Tibial nerve (tissue), 4 donors: ENCODE results near the gene GPR183. TPM values are rescaled to one million over a fixed set of nuclear protein-coding genes. Genes with fewer than 3 reads are reported as not detected.

Experiments
- DNase-seq, 2 donors: peaks; one replicate each; pipeline ENCODE4 v3.0.0-alpha.2; 2019; ENCODE audit warnings: low spot score in 2 of 2
- H3K27ac ChIP-seq, 4 donors: fragments of 200-600 bp; sonication (generic) in 3 of 4; one replicate each; pipeline ENCODE4 v1.5.1; 2017 to 2019; ENCODE audit warnings: mild to moderate bottlenecking in 1 of 4
- H3K27me3 ChIP-seq, 2 donors: fragments of 200-600 bp; sonication (generic) in 1 of 2; one replicate each; pipeline versions ENCODE4 v1.5.1 to v1.6.0; 2017 to 2019
- H3K36me3 ChIP-seq, 3 donors: fragments of 200-600 bp; sonication (generic); one replicate each; pipeline ENCODE4 v1.5.1; 2018 to 2019
- H3K4me1 ChIP-seq, 4 donors: fragments of 200-600 bp; sonication (generic) in 3 of 4; one replicate each; pipeline ENCODE4 v1.5.1; 2017 to 2019
- H3K4me3 ChIP-seq, 4 donors: fragments of 200-600 bp; sonication (generic) in 3 of 4; one replicate each; pipeline ENCODE4 v1.5.1; 2017 to 2019; ENCODE audit warnings: mild to moderate bottlenecking in 1 of 4, moderate library complexity in 1 of 4
- H3K9me3 ChIP-seq, 4 donors: fragments of 200-600 bp; sonication (generic) in 3 of 4; one replicate each; pipeline ENCODE4 v1.5.1; 2017 to 2019
- CTCF ChIP-seq, 5 experiments: fragments of 200-600 bp in 3 of 5; fragments of 450-650 bp in 2 of 5; sonication (generic) in 3 of 5; IDR thresholded peaks; one replicate each; pipeline ENCODE4 v1.5.1; 2016 to 2019; ENCODE audit warnings: antibody characterized with exemption in 5 of 5, mild to moderate bottlenecking in 3 of 5, moderate library complexity in 2 of 5
- EP300 ChIP-seq, 2 donors: sonication (generic); formaldehyde crosslinking; IDR thresholded peaks; one replicate each; pipeline ENCODE4 v1.6.1; 2017; ENCODE audit warnings: antibody characterized with exemption in 2 of 2, mild to moderate bottlenecking in 1 of 2
- POLR2A ChIP-seq, 2 donors: fragments of 450-650 bp; IDR thresholded peaks; one replicate each; pipeline ENCODE4 v1.6.1; 2017; ENCODE audit warnings: antibody characterized with exemption in 2 of 2, mild to moderate bottlenecking in 2 of 2, moderate library complexity in 2 of 2
- WGBS, 2 donors: methylation state at CpG; one replicate each; pipeline ENCODE4 v1.1.5; 2018; 5-methylcytosine and 5-hydroxymethylcytosine counted together
- total RNA-seq, 4 donors: library from RNA; depleted of rRNA; stranded (reverse); fragments of >200 nt; gene quantifications; one replicate each; pipeline ENCODE4 v1.1.0, GENCODE V29; 2016

Gene GPR183
- total RNA-seq, 4 donors from 2014 or later: 6.3 to 20.4 (median 13.1) TPM

- Histone ChIP-seq H3K27ac (no peak overlapping the region), H3K4me3 (no peak overlapping the region), H3K36me3 (peaks cover 0 to 91% (median 0%) of the 10 kb centered on the region in 3 donors), H3K4me1 (no peaks in the 10 kb centered on the region), H3K9me3 (no peaks in the 10 kb centered on the region), H3K27me3 (no peaks in the 10 kb centered on the region)
- DNase-seq: no peak
- TF ChIP-seq EP300 (IDR thresholded peaks at IDR 0.05) (no peak), CTCF (IDR thresholded peaks at IDR 0.05) (no peak), POLR2A (IDR thresholded peaks at IDR 0.05) (no peak)
- 89 to 95% methylated on average over 6 of the region's 6 CpGs for WGBS, 2 donors
Observed at GRCh38 chr13:99344610-99345208, 37.5 kb upstream of the GPR183 start.

- no peak overlapping the region for H3K27ac ChIP-seq
- 81 to 88% methylated on average over 9 to 10 of the region's 10 CpGs for WGBS, 2 donors
- H3K27me3 ChIP-seq: no peaks in the 10 kb centered on the region
- peaks cover 0 to 73% (median 0%) of the 10 kb centered on the region in 3 donors for H3K36me3 ChIP-seq
- H3K4me3 ChIP-seq: no peak overlapping the region
- TF ChIP-seq POLR2A (IDR thresholded peaks at IDR 0.05) (no peak), EP300 (IDR thresholded peaks at IDR 0.05) (no peak), CTCF (IDR thresholded peaks at IDR 0.05) (no peak)
- H3K4me1 ChIP-seq: no peaks in the 10 kb centered on the region
- DNase-seq: no peak
- no peaks in the 10 kb centered on the region for H3K9me3 ChIP-seq
Observed at GRCh38 chr13:99342723-99343315, 35.6 kb upstream of the GPR183 start.

- no peak for DNase-seq
- Histone ChIP-seq H3K27me3 (no peaks in the 10 kb centered on the region), H3K27ac (no peak overlapping the region), H3K36me3 (peaks cover 0 to 67% (median 0%) of the 10 kb centered on the region in 3 donors), H3K4me3 (no peak overlapping the region), H3K4me1 (no peaks in the 10 kb centered on the region), H3K9me3 (no peaks in the 10 kb centered on the region)
- WGBS, 2 donors: 97 to 98% methylated on average over 16 of the region's 16 CpGs
- TF ChIP-seq EP300 (IDR thresholded peaks at IDR 0.05) (no peak), CTCF (IDR thresholded peaks at IDR 0.05) (no peak), POLR2A (IDR thresholded peaks at IDR 0.05) (no peak)
Observed at GRCh38 chr13:99341969-99342722, 34.9 kb upstream of the GPR183 start.

DNA sequence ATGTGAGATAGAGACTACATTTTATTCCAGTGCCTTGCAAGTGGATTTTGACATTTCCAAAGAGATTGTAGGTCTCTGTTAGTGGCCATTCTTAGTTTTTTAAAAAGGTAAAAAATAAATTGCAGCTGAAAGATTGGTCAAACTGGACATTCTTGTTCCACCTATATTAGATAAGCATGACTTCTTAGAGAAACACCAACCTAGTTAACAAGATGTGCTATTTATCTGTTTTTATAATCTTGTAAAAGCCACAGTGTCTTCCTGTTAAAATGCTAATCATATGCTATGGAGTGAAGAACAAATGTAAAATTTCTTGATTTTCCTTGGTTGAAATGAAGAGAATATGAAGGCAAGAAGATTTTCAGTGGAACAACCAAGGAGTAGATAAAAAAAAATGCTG is 33.4 kb upstream of the GPR183 start:
- Histone ChIP-seq H3K4me3 (no peak overlapping the region), H3K9me3 (no peaks in the 10 kb centered on the region), H3K4me1 (no peaks in the 10 kb centered on the region), H3K27ac (no peak overlapping the region), H3K27me3 (no peaks in the 10 kb centered on the region), H3K36me3 (peaks cover 0 to 57% (median 0%) of the 10 kb centered on the region in 3 donors)
- DNase-seq: no peak
- TF ChIP-seq POLR2A (IDR thresholded peaks at IDR 0.05) (no peak), EP300 (IDR thresholded peaks at IDR 0.05) (no peak), CTCF (IDR thresholded peaks at IDR 0.05) (no peak)
